ENCODE results near the gene MPHOSPH9.

The MPHOSPH9 gene

GRCh38 chr12:123148655-123149054, 84.3 kb downstream of the MPHOSPH9 start:
- no peak overlapping the region for H4K91ac ChIP-seq (ENCODE audit: low read depth, low read length)
- no peak overlapping the region for H2AFZ ChIP-seq (ENCODE audit: insufficient read depth, low read length, poor library complexity)
- peaks cover 6% of the 10 kb centered on the region for H3K27me3 ChIP-seq (ENCODE audit: insufficient read depth, low read length)
- no CpG with 5 or more reads among the region's 5 CpGs for WGBS (ENCODE audit: extremely low coverage, insufficient coverage, insufficient read length)
- peaks cover 3% of the 10 kb centered on the region for H3K79me1 ChIP-seq (ENCODE audit: low read length)
- no peak overlapping the region for H3K4me2 ChIP-seq (ENCODE audit: low read length)
- no peak overlapping the region for H3K4ac ChIP-seq (ENCODE audit: low read depth, low read length)
- H2BK12ac ChIP-seq (ENCODE audit: low read length): no peak overlapping the region
- H3K36me3 ChIP-seq (ENCODE audit: control insufficient read depth in 1 of 2, insufficient read depth in 2 of 2, low read length in 2 of 2): no peaks in the 10 kb centered on the region
- no peak overlapping the region for H3K14ac ChIP-seq (ENCODE audit: low read length)
- H2BK120ac ChIP-seq (ENCODE audit: insufficient read depth, low read length, poor library complexity): no peak overlapping the region
- no peak for DNase-seq
- no peak overlapping the region for H2AK5ac ChIP-seq (ENCODE audit: low read length)
- H3K18ac ChIP-seq (ENCODE audit: low read length): no peak overlapping the region
- no peak overlapping the region for H4K12ac ChIP-seq (ENCODE audit: low read depth, low read length)
- peaks cover 4% of the 10 kb centered on the region for H3K9me3 ChIP-seq (ENCODE audit: insufficient read depth, low read depth, low read length)
- peaks cover 6% of the 10 kb centered on the region for H3K79me2 ChIP-seq (ENCODE audit: control insufficient read depth, insufficient read depth, low read length, poor library complexity)
- H3K23ac ChIP-seq (ENCODE audit: low read length): no peak overlapping the region
- no peak overlapping the region for H4K8ac ChIP-seq (ENCODE audit: low read depth, low read length)
- H3K4me1 ChIP-seq (ENCODE audit: control insufficient read depth in 1 of 2, insufficient read depth in 2 of 2, low read length in 2 of 2): peaks cover 5 to 6% of the 10 kb centered on the region in 2 experiments
- H3K9ac ChIP-seq (ENCODE audit: low read length): no peak overlapping the region
- no peak overlapping the region for H3K4me3 ChIP-seq (ENCODE audit: low read depth, low read length)
- no peak overlapping the region for H2BK5ac ChIP-seq (ENCODE audit: low read depth, low read length, poor library complexity)
- no peak overlapping the region for H3K27ac ChIP-seq (ENCODE audit: low read depth, low read length)

- no peak overlapping the region for H2AFZ ChIP-seq (ENCODE audit: insufficient read depth, low read length, poor library complexity)
- WGBS (ENCODE audit: extremely low coverage, insufficient coverage, insufficient read length): no CpG with 5 or more reads among the region's 9 CpGs
- no peak overlapping the region for H2BK120ac ChIP-seq (ENCODE audit: insufficient read depth, low read length, poor library complexity)
- H3K79me1 ChIP-seq (ENCODE audit: low read length): peaks cover 3% of the 10 kb centered on the region
- no peak overlapping the region for H4K91ac ChIP-seq (ENCODE audit: low read depth, low read length)
- H3K14ac ChIP-seq (ENCODE audit: low read length): no peak overlapping the region
- no peak overlapping the region for H3K4me2 ChIP-seq (ENCODE audit: low read length)
- H4K12ac ChIP-seq (ENCODE audit: low read depth, low read length): no peak overlapping the region
- H3K27me3 ChIP-seq (ENCODE audit: insufficient read depth, low read length): peaks cover 6% of the 10 kb centered on the region
- no peak overlapping the region for H2AK5ac ChIP-seq (ENCODE audit: low read length)
- no peak overlapping the region for H3K9ac ChIP-seq (ENCODE audit: low read length)
- no peak overlapping the region for H3K27ac ChIP-seq (ENCODE audit: low read depth, low read length)
- H3K23ac ChIP-seq (ENCODE audit: low read length): no peak overlapping the region
- H2BK12ac ChIP-seq (ENCODE audit: low read length): no peak overlapping the region
- H3K36me3 ChIP-seq (ENCODE audit: control insufficient read depth in 1 of 2, insufficient read depth in 2 of 2, low read length in 2 of 2): no peaks in the 10 kb centered on the region
- H3K4ac ChIP-seq (ENCODE audit: low read depth, low read length): no peak overlapping the region
- peaks cover 4% of the 10 kb centered on the region for H3K9me3 ChIP-seq (ENCODE audit: insufficient read depth, low read depth, low read length)
- H3K79me2 ChIP-seq (ENCODE audit: control insufficient read depth, insufficient read depth, low read length, poor library complexity): peaks cover 6% of the 10 kb centered on the region
- no peak for DNase-seq
- peaks cover 5 to 6% of the 10 kb centered on the region in 2 experiments for H3K4me1 ChIP-seq (ENCODE audit: control insufficient read depth in 1 of 2, insufficient read depth in 2 of 2, low read length in 2 of 2)
- H3K18ac ChIP-seq (ENCODE audit: low read length): no peak overlapping the region
- no peak overlapping the region for H4K8ac ChIP-seq (ENCODE audit: low read depth, low read length)
- no peak overlapping the region for H3K4me3 ChIP-seq (ENCODE audit: low read depth, low read length)
- no peak overlapping the region for H2BK5ac ChIP-seq (ENCODE audit: low read depth, low read length, poor library complexity)
Observed at GRCh38 chr12:123148223-123148622, 84.7 kb downstream of the MPHOSPH9 start.

- no peak overlapping the region for H2AK5ac ChIP-seq (ENCODE audit: low read length)
- H3K36me3 ChIP-seq (ENCODE audit: control insufficient read depth in 1 of 2, insufficient read depth in 2 of 2, low read length in 2 of 2): no peaks in the 10 kb centered on the region
- DNase-seq: no peak
- no peak overlapping the region for H3K4me3 ChIP-seq (ENCODE audit: low read depth, low read length)
- no peak overlapping the region for H2BK5ac ChIP-seq (ENCODE audit: low read depth, low read length, poor library complexity)
- no peak overlapping the region for H4K12ac ChIP-seq (ENCODE audit: low read depth, low read length)
- H2BK120ac ChIP-seq (ENCODE audit: insufficient read depth, low read length, poor library complexity): no peak overlapping the region
- H2BK12ac ChIP-seq (ENCODE audit: low read length): no peak overlapping the region
- no peak overlapping the region for H3K14ac ChIP-seq (ENCODE audit: low read length)
- WGBS (ENCODE audit: extremely low coverage, insufficient coverage, insufficient read length): no CpG with 5 or more reads among the region's 2 CpGs
- no peak overlapping the region for H4K91ac ChIP-seq (ENCODE audit: low read depth, low read length)
- no peak overlapping the region for H3K9ac ChIP-seq (ENCODE audit: low read length)
- H3K9me3 ChIP-seq (ENCODE audit: insufficient read depth, low read depth, low read length): peaks cover under 1% of the 10 kb centered on the region
- H4K8ac ChIP-seq (ENCODE audit: low read depth, low read length): no peak overlapping the region
- H3K4me1 ChIP-seq (ENCODE audit: control insufficient read depth in 1 of 2, insufficient read depth in 2 of 2, low read length in 2 of 2): peaks cover 6 to 15% of the 10 kb centered on the region in 2 experiments
- no peaks in the 10 kb centered on the region for H3K79me1 ChIP-seq (ENCODE audit: low read length)
- no peak overlapping the region for H3K18ac ChIP-seq (ENCODE audit: low read length)
- H3K4ac ChIP-seq (ENCODE audit: low read depth, low read length): no peak overlapping the region
- H3K79me2 ChIP-seq (ENCODE audit: control insufficient read depth, insufficient read depth, low read length, poor library complexity): peaks cover under 1% of the 10 kb centered on the region
- H3K27me3 ChIP-seq (ENCODE audit: insufficient read depth, low read length): peaks cover 4% of the 10 kb centered on the region
- no peak overlapping the region for H3K27ac ChIP-seq (ENCODE audit: low read depth, low read length)
- H3K23ac ChIP-seq (ENCODE audit: low read length): no peak overlapping the region
- no peak overlapping the region for H3K4me2 ChIP-seq (ENCODE audit: low read length)
- H2AFZ ChIP-seq (ENCODE audit: insufficient read depth, low read length, poor library complexity): no peak overlapping the region
Observed at GRCh38 chr12:123145211-123145610, 87.7 kb downstream of the MPHOSPH9 start.

GRCh38 chr12:123143736-123144461, 89.0 kb downstream of the MPHOSPH9 start:
- Histone ChIP-seq H3K4me3 (ENCODE audit: low read depth, low read length) (no peak overlapping the region), H3K4me1 (ENCODE audit: control insufficient read depth in 1 of 2, insufficient read depth in 2 of 2, low read length in 2 of 2) (peaks cover 7 to 14% of the 10 kb centered on the region in 2 experiments), H4K91ac (ENCODE audit: low read depth, low read length) (no peak overlapping the region), H3K4me2 (ENCODE audit: low read length) (no peak overlapping the region), H3K27ac (ENCODE audit: low read depth, low read length) (no peak overlapping the region), H3K4ac (ENCODE audit: low read depth, low read length) (no peak overlapping the region), H3K79me1 (ENCODE audit: low read length) (no peaks in the 10 kb centered on the region), H2AK5ac (ENCODE audit: low read length) (no peak overlapping the region), H4K12ac (ENCODE audit: low read depth, low read length) (no peak overlapping the region), H3K9me3 (ENCODE audit: insufficient read depth, low read depth, low read length) (no peaks in the 10 kb centered on the region), H2BK5ac (ENCODE audit: low read depth, low read length, poor library complexity) (no peak overlapping the region), H3K23ac (ENCODE audit: low read length) (no peak overlapping the region), H3K18ac (ENCODE audit: low read length) (no peak overlapping the region), H3K79me2 (ENCODE audit: control insufficient read depth, insufficient read depth, low read length, poor library complexity) (no peaks in the 10 kb centered on the region), H3K9ac (ENCODE audit: low read length) (no peak overlapping the region), H3K27me3 (ENCODE audit: insufficient read depth, low read length) (no peaks in the 10 kb centered on the region), H2AFZ (ENCODE audit: insufficient read depth, low read length, poor library complexity) (no peak overlapping the region), H2BK120ac (ENCODE audit: insufficient read depth, low read length, poor library complexity) (no peak overlapping the region), H3K36me3 (ENCODE audit: control insufficient read depth in 1 of 2, insufficient read depth in 2 of 2, low read length in 2 of 2) (no peaks in the 10 kb centered on the region), H3K14ac (ENCODE audit: low read length) (no peak overlapping the region), H2BK12ac (ENCODE audit: low read length) (no peak overlapping the region), H4K8ac (ENCODE audit: low read depth, low read length) (no peak overlapping the region)
- no peak for DNase-seq
- no CpG with 5 or more reads among the region's 4 CpGs for WGBS (ENCODE audit: extremely low coverage, insufficient coverage, insufficient read length)
